A375 (cell line): Measurements from ENCODE around the gene VGLL4. TPM values are rescaled to one million over a fixed set of nuclear protein-coding genes. Genes with fewer than 3 reads are reported as not detected.

Source experiments
- small RNA-seq: library from RNA; depleted of rRNA; stranded (forward); fragments of <200 nt; gene quantifications from one replicate; pipeline ENCODE3, GENCODE V24; 2014
- total RNA-seq: library from RNA; depleted of rRNA; stranded (reverse); fragments of >200 nt; shearing (Covaris generic); gene quantifications from 2 replicates; pipeline ENCODE4 v1.2.3, GENCODE V29; 2014; rRNA removed

VGLL4 gene, protein sequence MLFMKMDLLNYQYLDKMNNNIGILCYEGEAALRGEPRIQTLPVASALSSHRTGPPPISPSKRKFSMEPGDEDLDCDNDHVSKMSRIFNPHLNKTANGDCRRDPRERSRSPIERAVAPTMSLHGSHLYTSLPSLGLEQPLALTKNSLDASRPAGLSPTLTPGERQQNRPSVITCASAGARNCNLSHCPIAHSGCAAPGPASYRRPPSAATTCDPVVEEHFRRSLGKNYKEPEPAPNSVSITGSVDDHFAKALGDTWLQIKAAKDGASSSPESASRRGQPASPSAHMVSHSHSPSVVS
- total RNA-seq, result 37.5 and 40.6 TPM in 2 replicates

DNA sequence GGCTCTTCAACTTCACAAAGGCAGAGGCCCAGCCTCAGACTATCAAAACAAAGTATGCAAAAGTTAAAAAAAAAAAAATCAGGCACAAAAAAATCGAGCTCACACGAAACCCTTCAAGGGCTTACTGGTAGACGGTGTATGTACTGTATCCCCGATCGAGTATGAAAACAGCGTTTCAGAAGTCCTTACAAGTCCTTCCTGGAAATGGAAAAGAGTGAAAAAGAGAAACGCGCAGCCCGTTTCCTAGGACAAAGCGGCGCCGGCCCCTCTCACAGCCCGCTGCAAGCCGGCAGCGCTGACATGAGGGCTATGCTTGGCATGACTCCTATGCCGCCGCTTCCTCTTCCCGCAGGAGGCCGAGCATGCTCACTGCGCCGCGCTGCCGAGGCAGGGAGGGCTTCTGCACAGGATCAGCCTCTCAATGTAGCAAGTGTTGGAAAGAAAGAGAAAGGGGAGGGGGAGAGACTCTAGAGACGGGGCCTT, at the start of gene VGLL4:
Gene VGLL4, minus strand, starts transcription at position 311 of the 483 bp plus-strand sequence. CDS start 397 bp downstream, outside the sequence.

Small RNA genes within 50 kb of the gene (small RNA-seq; reads per million reads assigned to genes)
- not detected for gene AC022001.1

Other genes with a start within 250 kb of the VGLL4 start
- gene TAMM41, start 203.0 kb upstream of the VGLL4 start, total RNA-seq, result 8.4 and 9.8 TPM in 2 replicates